WTC11 (cell line): Measurements from ENCODE around the gene ZNF414. TPM values are rescaled to one million over a fixed set of nuclear protein-coding genes. Genes with fewer than 3 reads are reported as not detected.
A peak's percentile ranks its signal among the peaks of the same experiment; 100 is the strongest.

Experiments used
- ATAC-seq: fragments of 200-7000 bp; cut with Tn5 transposase; 2 replicates; pipeline ENCODE4 v1.10.0; 2021; ENCODE audit warnings: mild to moderate bottlenecking, moderate library complexity
- CTCF ChIA-PET: fragments of 300-600 bp; sonication (Branson Sonifier 250); formaldehyde crosslinking; loops from one replicate; lab custom pipeline; 2021; ENCODE audit warnings: antibody characterized with exemption; lab: Charles Lee
- POLR2A ChIA-PET: fragments of 350-600 bp; sonication (Branson Sonifier 250); formaldehyde crosslinking; loops from one replicate; lab custom pipeline; 2021; ENCODE audit warnings: antibody characterized with exemption; lab: Charles Lee
- DNase-seq: peaks from one replicate; pipeline ENCODE4 v3.0.0; 2021; ENCODE audit warnings: low spot score
- H3K27ac Mint-ChIP-seq: 2 replicates; pipeline ENCODE4 v1.8.0; 2021; ENCODE audit warnings: mixed read lengths
- H3K27me3 Mint-ChIP-seq: 2 replicates; pipeline ENCODE4 v1.8.0; 2021; ENCODE audit warnings: low read depth, mild to moderate bottlenecking, moderate library complexity, mixed read lengths
- H3K36me3 Mint-ChIP-seq: 2 replicates; pipeline ENCODE4 v1.8.0; 2021; ENCODE audit warnings: mixed read lengths
- H3K4me1 Mint-ChIP-seq: 2 replicates; pipeline ENCODE4 v1.8.0; 2022; ENCODE audit warnings: mixed read lengths
- H3K4me3 Mint-ChIP-seq: 2 replicates; pipeline ENCODE4 v1.8.0; 2021; ENCODE audit warnings: mild to moderate bottlenecking, moderate library complexity, mixed read lengths
- H3K9me3 Mint-ChIP-seq: 2 replicates; pipeline ENCODE4 v1.8.0; 2021; ENCODE audit warnings: mixed read lengths
- CREM ChIP-seq: sonication (generic); formaldehyde crosslinking; IDR thresholded peaks from 2 replicates; pipeline ENCODE4 v1.8.1; 2022; ENCODE audit warnings: mild to moderate bottlenecking, missing genetic modification reagents, moderate library complexity
- ELF4 ChIP-seq: sonication (generic); formaldehyde crosslinking; IDR thresholded peaks from 2 replicates; pipeline ENCODE4 v1.8.1; 2022; ENCODE audit warnings: low read depth, mild to moderate bottlenecking, moderate library complexity, missing genetic modification reagents
- GABPB1 ChIP-seq: sonication (generic); formaldehyde crosslinking; IDR thresholded peaks from 2 replicates; pipeline ENCODE4 v1.8.1; 2023; ENCODE audit warnings: mild to moderate bottlenecking, missing genetic modification reagents
- HMGA2 ChIP-seq: fragments of 250-450 bp; sonication (Bioruptor Pico); IDR thresholded peaks from 2 replicates; pipeline ENCODE4 v1.4.0; 2021; ENCODE audit warnings: mild to moderate bottlenecking, moderate library complexity
- IRF1 ChIP-seq: sonication (generic); formaldehyde crosslinking; IDR thresholded peaks from 2 replicates; pipeline ENCODE4 v1.8.0; 2023; ENCODE audit warnings: missing genetic modification reagents
- IRF2 ChIP-seq: sonication (generic); formaldehyde crosslinking; IDR thresholded peaks from 2 replicates; pipeline ENCODE4 v1.8.0; 2022; ENCODE audit warnings: low read depth, missing genetic modification reagents, borderline replicate concordance
- JUN ChIP-seq: sonication (generic); formaldehyde crosslinking; IDR thresholded peaks from 2 replicates; pipeline ENCODE4 v1.8.0; 2023; ENCODE audit warnings: mild to moderate bottlenecking, missing genetic modification reagents
- NR2C2 ChIP-seq: sonication (generic); formaldehyde crosslinking; IDR thresholded peaks from 2 replicates; pipeline ENCODE4 v1.8.0; 2022; ENCODE audit warnings: mild to moderate bottlenecking, missing genetic modification reagents
- OVOL2 ChIP-seq: fragments of 250-450 bp; sonication (Bioruptor Pico); IDR thresholded peaks from 2 replicates; pipeline ENCODE4 v1.9.0; 2021; ENCODE audit warnings: mild to moderate bottlenecking, borderline replicate concordance
- PRDM15 ChIP-seq: sonication (generic); formaldehyde crosslinking; IDR thresholded peaks from 2 replicates; pipeline ENCODE4 v1.8.0; 2022; ENCODE audit warnings: missing genetic modification reagents
- PREB ChIP-seq: sonication (generic); formaldehyde crosslinking; IDR thresholded peaks from 2 replicates; pipeline ENCODE4 v1.8.1; 2022; ENCODE audit warnings: mild to moderate bottlenecking, missing genetic modification reagents, moderate library complexity, borderline replicate concordance
- SOX15 ChIP-seq: fragments of 250-450 bp; sonication (Bioruptor Pico); IDR thresholded peaks from 2 replicates; pipeline ENCODE4 v1.9.0; 2021; ENCODE audit warnings: mild to moderate bottlenecking
- SP1 ChIP-seq: sonication (generic); formaldehyde crosslinking; conservative IDR thresholded peaks from 2 replicates; pipeline ENCODE4 v1.8.1; 2022; ENCODE audit warnings: missing genetic modification reagents
- TCF7 ChIP-seq: sonication (generic); formaldehyde crosslinking; IDR thresholded peaks from 2 replicates; pipeline ENCODE4 v1.8.0; 2022; ENCODE audit warnings: mild to moderate bottlenecking, low read depth, missing genetic modification reagents, moderate library complexity
- TEAD4 ChIP-seq: sonication (generic); formaldehyde crosslinking; IDR thresholded peaks from 2 replicates; pipeline ENCODE4 v1.8.0; 2022; ENCODE audit warnings: mild to moderate bottlenecking, missing genetic modification reagents
- TP53 ChIP-seq: sonication (generic); formaldehyde crosslinking; IDR thresholded peaks from 2 replicates; pipeline ENCODE4 v1.8.1; 2023; ENCODE audit warnings: mild to moderate bottlenecking, missing genetic modification reagents
- ZBTB21 ChIP-seq: sonication (generic); formaldehyde crosslinking; IDR thresholded peaks from 2 replicates; pipeline ENCODE4 v1.8.1; 2023; ENCODE audit warnings: mild to moderate bottlenecking, missing genetic modification reagents, borderline replicate concordance
- ZNF532 ChIP-seq: fragments of 250-450 bp; sonication (Bioruptor Pico); IDR thresholded peaks from 2 replicates; pipeline ENCODE4 v1.9.0; 2021; ENCODE audit warnings: mild to moderate bottlenecking, borderline replicate concordance
- ZNF671 ChIP-seq: fragments of 250-450 bp; sonication (Bioruptor Pico); IDR thresholded peaks from 2 replicates; pipeline ENCODE4 v1.8.0; 2021; ENCODE audit warnings: mild to moderate bottlenecking
- total RNA-seq: library from RNA; stranded (reverse); gene quantifications from 3 replicates; pipeline ENCODE4 v1.2.3, GENCODE V29; 2021
- TF ChIP-seq, protein P1 (sequence below): sonication (generic); formaldehyde crosslinking; IDR thresholded peaks from 2 replicates; pipeline ENCODE4 v1.8.0; 2022; ENCODE audit warnings: mild to moderate bottlenecking, missing genetic modification reagents
- TF ChIP-seq, protein P2 (sequence below): sonication (generic); formaldehyde crosslinking; IDR thresholded peaks from 2 replicates; pipeline ENCODE4 v1.8.1; 2023; ENCODE audit warnings: mild to moderate bottlenecking, missing genetic modification reagents, moderate library complexity
- TF ChIP-seq, protein P3 (sequence below): sonication (generic); formaldehyde crosslinking; IDR thresholded peaks from 2 replicates; pipeline ENCODE4 v1.8.1; 2023; ENCODE audit warnings: mild to moderate bottlenecking, missing genetic modification reagents, moderate library complexity

ZNF414 gene
- total RNA-seq, 1 experiment from 2014 or later = 38.2 TPM

DNA sequence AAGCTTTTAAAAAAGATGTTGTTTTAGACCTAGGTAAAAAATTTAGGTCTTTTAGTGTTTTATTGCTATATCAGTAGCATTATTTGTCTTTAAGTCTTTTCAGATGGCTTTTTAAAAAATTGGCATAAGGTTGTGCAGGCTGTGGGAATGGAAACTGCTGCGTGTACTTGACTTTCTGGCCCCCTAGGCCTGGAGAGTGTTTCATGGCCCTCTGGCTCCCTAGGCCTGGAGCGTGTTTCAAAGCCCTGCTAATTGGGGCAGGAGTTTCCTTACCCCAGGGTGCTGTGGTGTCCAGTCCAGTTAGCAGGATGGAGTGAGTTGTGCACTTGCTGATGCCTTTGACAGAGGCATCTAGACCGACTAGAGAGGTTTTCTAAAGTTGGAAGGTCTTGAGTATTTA, 35.4 kb downstream of the ZNF414 start:
- ATAC-seq (no peak), DNase-seq (no peak)
- peaks cover 85% of the 10 kb centered on the region for H3K36me3 Mint-ChIP-seq
- CTCF ChIA-PET = interaction anchor here (0.6 to 1.1 kb wide), 3 partner anchors 9 to 221 kb away, joined by 3 to 4 read pairs (median 4); no protein-coding TSS in a partner anchor
- no peaks in the 10 kb centered on the region for H3K27me3 Mint-ChIP-seq
- peaks cover 11% of the 10 kb centered on the region; the same call in 1 of the 2 replicates for H3K4me1 Mint-ChIP-seq
- TF ChIP-seq, protein P1, sequence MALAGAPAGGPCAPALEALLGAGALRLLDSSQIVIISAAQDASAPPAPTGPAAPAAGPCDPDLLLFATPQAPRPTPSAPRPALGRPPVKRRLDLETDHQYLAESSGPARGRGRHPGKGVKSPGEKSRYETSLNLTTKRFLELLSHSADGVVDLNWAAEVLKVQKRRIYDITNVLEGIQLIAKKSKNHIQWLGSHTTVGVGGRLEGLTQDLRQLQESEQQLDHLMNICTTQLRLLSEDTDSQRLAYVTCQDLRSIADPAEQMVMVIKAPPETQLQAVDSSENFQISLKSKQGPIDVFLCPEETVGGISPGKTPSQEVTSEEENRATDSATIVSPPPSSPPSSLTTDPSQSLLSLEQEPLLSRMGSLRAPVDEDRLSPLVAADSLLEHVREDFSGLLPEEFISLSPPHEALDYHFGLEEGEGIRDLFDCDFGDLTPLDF = no peak
- TF ChIP-seq ZNF532 (CRISPR knock-in tag) (no peak), ELF4 (CRISPR knock-in tag) (no peak), SP1 (no peak), NR2C2 (CRISPR knock-in tag) (no peak), IRF2 (no peak), IRF1 (no peak), OVOL2 (CRISPR knock-in tag) (no peak), TCF7 (no peak), ZBTB21 (CRISPR knock-in tag) (no peak), PREB (no peak), HMGA2 (no peak), TEAD4 (CRISPR knock-in tag) (no peak), CREM (CRISPR knock-in tag) (no peak), SOX15 (CRISPR knock-in tag) (no peak)
- TF ChIP-seq, protein P2, sequence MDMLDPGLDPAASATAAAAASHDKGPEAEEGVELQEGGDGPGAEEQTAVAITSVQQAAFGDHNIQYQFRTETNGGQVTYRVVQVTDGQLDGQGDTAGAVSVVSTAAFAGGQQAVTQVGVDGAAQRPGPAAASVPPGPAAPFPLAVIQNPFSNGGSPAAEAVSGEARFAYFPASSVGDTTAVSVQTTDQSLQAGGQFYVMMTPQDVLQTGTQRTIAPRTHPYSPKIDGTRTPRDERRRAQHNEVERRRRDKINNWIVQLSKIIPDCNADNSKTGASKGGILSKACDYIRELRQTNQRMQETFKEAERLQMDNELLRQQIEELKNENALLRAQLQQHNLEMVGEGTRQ (CRISPR knock-in tag) = no peak
- TF ChIP-seq, protein P3, sequence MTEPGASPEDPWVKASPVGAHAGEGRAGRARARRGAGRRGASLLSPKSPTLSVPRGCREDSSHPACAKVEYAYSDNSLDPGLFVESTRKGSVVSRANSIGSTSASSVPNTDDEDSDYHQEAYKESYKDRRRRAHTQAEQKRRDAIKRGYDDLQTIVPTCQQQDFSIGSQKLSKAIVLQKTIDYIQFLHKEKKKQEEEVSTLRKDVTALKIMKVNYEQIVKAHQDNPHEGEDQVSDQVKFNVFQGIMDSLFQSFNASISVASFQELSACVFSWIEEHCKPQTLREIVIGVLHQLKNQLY (CRISPR knock-in tag) = no peak
- POLR2A ChIA-PET = interaction anchor here (0.7 kb wide), 1 partner anchor 14 kb away, joined by 6 read pairs; no protein-coding TSS in a partner anchor
- H3K9me3 Mint-ChIP-seq = no peaks in the 10 kb centered on the region
- peak overlapping the region; percentile 66; the same call in 1 of the 2 replicates for H3K27ac Mint-ChIP-seq
- no peak overlapping the region for H3K4me3 Mint-ChIP-seq

- POLR2A ChIA-PET = no interaction called here
- ATAC-seq = no peak
- H3K36me3 Mint-ChIP-seq = peaks cover 85% of the 10 kb centered on the region
- H3K27ac Mint-ChIP-seq = peak overlapping the region; percentile 73
- no peak for DNase-seq
- H3K4me3 Mint-ChIP-seq = no peak overlapping the region
- no peaks in the 10 kb centered on the region for H3K9me3 Mint-ChIP-seq
- H3K4me1 Mint-ChIP-seq = peaks cover 11% of the 10 kb centered on the region; the same call in 1 of the 2 replicates
- no peak for TF ChIP-seq TP53
- TF ChIP-seq JUN = no peak
- TF ChIP-seq IRF1 = no peak
- no peak for TF ChIP-seq GABPB1 (CRISPR knock-in tag)
- TF ChIP-seq HMGA2 = no peak
- TF ChIP-seq ZNF671 (CRISPR knock-in tag) = no peak
- TF ChIP-seq PRDM15 (CRISPR knock-in tag) = no peak
- no peak for TF ChIP-seq IRF2
- CTCF ChIA-PET = no interaction called here
- no peaks in the 10 kb centered on the region for H3K27me3 Mint-ChIP-seq
Observed at GRCh38 chr19:8477889-8478288, 36.1 kb downstream of the ZNF414 start.
